HG02938 (cell line): Measurements from ENCODE around the gene EIF4G1.

Experiments
- ATAC-seq: cut with Tn5 transposase; IDR thresholded peaks from one replicate; pipeline ENCODE4 v1.9.1; 2021; ENCODE audit warnings: mild to moderate bottlenecking, moderate library complexity; ENCODE audit not compliant: unreplicated experiment

Gene EIF4G1

GRCh38 chr3:184349563-184350470 is 35.4 kb downstream of the EIF4G1 start:
- no peak for ATAC-seq

- ATAC-seq, result no peak
Measured at GRCh38 chr3:184350618-184351017, 36.2 kb downstream of the EIF4G1 start.

GRCh38 chr3:184351511-184352148 is 37.2 kb downstream of the EIF4G1 start:
- ATAC-seq, result no peak

GRCh38 chr3:184352149-184352785 is 37.9 kb downstream of the EIF4G1 start:
- no peak for ATAC-seq

- no peak for ATAC-seq
Measured at GRCh38 chr3:184352897-184353545, 38.6 kb downstream of the EIF4G1 start.

GRCh38 chr3:184353546-184353941 is 39.1 kb downstream of the EIF4G1 start:
- no peak for ATAC-seq

GRCh38 chr3:184354121-184354728 is 39.8 kb downstream of the EIF4G1 start:
- no peak for ATAC-seq

GRCh38 chr3:184354754-184355153 is 40.3 kb downstream of the EIF4G1 start:
- no peak for ATAC-seq

GRCh38 chr3:184355261-184356040 is 41.0 kb downstream of the EIF4G1 start:
- ATAC-seq, result no peak

- ATAC-seq, result no peak
Measured at GRCh38 chr3:184357248-184358123, 43.1 kb downstream of the EIF4G1 start.

GRCh38 chr3:184358124-184358767 is 43.8 kb downstream of the EIF4G1 start:
- no peak for ATAC-seq

GRCh38 chr3:184358921-184359350 is 44.5 kb downstream of the EIF4G1 start:
- ATAC-seq, result no peak

- ATAC-seq, result no peak
Measured at GRCh38 chr3:184359610-184360009, 45.2 kb downstream of the EIF4G1 start.

GRCh38 chr3:184360070-184360928 is 45.9 kb downstream of the EIF4G1 start:
- ATAC-seq, result no peak

- ATAC-seq, result no peak
Measured at GRCh38 chr3:184360929-184361531, 46.6 kb downstream of the EIF4G1 start.

- no peak for ATAC-seq
Measured at GRCh38 chr3:184361532-184361931, 47.1 kb downstream of the EIF4G1 start, which contains the start of the genes CLCN2 and POLR2H. Gene CLCN2 (minus strand): TSS chr3:184361605. CDS start chr3:184361479, 126 bp downstream. Gene POLR2H (plus strand): TSS chr3:184361710. CDS start chr3:184363493, 1,783 bp downstream.
